Esophagus squamous epithelium (tissue), 5 donors: Measurements from ENCODE around the gene HELQ. TPM values are rescaled to one million over a fixed set of nuclear protein-coding genes. Genes with fewer than 3 reads are reported as not detected.

Experiments used
- DNase-seq: peaks from one replicate; lab custom pipeline; 2025; lab: John Stamatoyannopoulos, UW
- H3K27ac ChIP-seq, 4 donors: fragments of 200-600 bp; sonication (generic); one replicate each; pipeline ENCODE4 v1.5.1; 2016 to 2019; ENCODE audit warnings: mild to moderate bottlenecking in 1 of 4
- H3K27me3 ChIP-seq, 4 donors: fragments of 200-600 bp; sonication (generic); 1 replicate in 3 of 4; 2 replicates in 1 of 4; pipeline versions ENCODE4 v1.5.1 to v1.6.0; 2017 to 2021; ENCODE audit warnings: antibody characterized with exemption in 1 of 4
- H3K36me3 ChIP-seq, 3 donors: fragments of 200-600 bp; sonication (generic); one replicate each; pipeline ENCODE4 v1.5.1; 2016 to 2019
- H3K4me1 ChIP-seq, 3 donors: fragments of 200-600 bp; sonication (generic); one replicate each; pipeline ENCODE4 v1.5.1; 2017 to 2019
- H3K4me3 ChIP-seq, 4 donors: fragments of 200-600 bp; sonication (generic); 1 replicate in 3 of 4; 2 replicates in 1 of 4; pipeline ENCODE4 v1.5.1; 2016 to 2019; ENCODE audit warnings: mild to moderate bottlenecking in 2 of 4, moderate library complexity in 1 of 4
- H3K9me3 ChIP-seq, 3 donors: fragments of 200-600 bp; sonication (generic); one replicate each; pipeline ENCODE4 v1.5.1; 2016 to 2019
- POLR2A ChIP-seq, 4 donors: fragments of 450-650 bp; IDR thresholded peaks; one replicate each; pipeline ENCODE4 v1.6.1; 2017; ENCODE audit warnings: antibody characterized with exemption in 4 of 4, mild to moderate bottlenecking in 4 of 4, moderate library complexity in 3 of 4
- WGBS, 2 donors: methylation state at CpG; one replicate each; pipeline ENCODE4 v1.1.5; 2018; 5-methylcytosine and 5-hydroxymethylcytosine counted together
- intact Hi-C: fragments of 100-400 bp; cut with DNase I; formaldehyde crosslinking; loops from one replicate; pipeline ENCODE4 v1.15.0; 2022
- total RNA-seq, 4 donors: library from RNA; depleted of rRNA; stranded (reverse); fragments of >200 nt; gene quantifications; one replicate each; pipeline ENCODE4 v1.1.0, GENCODE V29; 2016
- TF ChIP-seq, protein P1 (sequence below), 6 experiments: fragments of 450-650 bp in 4 of 6; fragments of 200-600 bp in 2 of 6; sonication (generic) in 2 of 6; IDR thresholded peaks; one replicate each; pipeline ENCODE4 v1.5.1; 2016 to 2019; ENCODE audit warnings: antibody characterized with exemption in 6 of 6, mild to moderate bottlenecking in 4 of 6, moderate library complexity in 4 of 6
- donor health status: DM: yes; HTN: yes; CAD: no.

HELQ gene
- total RNA-seq, 4 donors from 2014 or later, result 5.0 to 19.8 (median 12.4) TPM

DNA sequence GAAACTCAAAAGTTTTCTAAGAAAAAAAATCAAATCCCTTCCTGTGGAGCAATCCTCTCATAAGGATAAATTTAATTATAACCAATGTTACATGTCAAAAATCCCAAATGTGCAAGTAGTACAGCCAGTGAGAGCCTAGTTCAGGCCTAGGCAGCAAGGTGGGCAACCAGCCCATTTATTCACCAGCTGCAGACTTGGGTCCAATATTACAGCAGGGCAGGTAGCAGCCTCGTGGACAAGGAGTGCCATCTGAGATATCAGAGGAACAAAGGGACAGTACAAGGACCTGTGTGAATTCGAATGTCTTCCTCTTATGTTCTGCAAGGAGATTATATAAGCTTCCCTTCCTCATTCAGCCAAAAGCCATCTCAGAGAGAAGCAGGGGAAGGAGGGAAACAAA, 6.6 kb downstream of the HELQ start:
- no peak for DNase-seq
- TF ChIP-seq POLR2A (IDR thresholded peaks at IDR 0.05), result no peak
- TF ChIP-seq, protein P1, sequence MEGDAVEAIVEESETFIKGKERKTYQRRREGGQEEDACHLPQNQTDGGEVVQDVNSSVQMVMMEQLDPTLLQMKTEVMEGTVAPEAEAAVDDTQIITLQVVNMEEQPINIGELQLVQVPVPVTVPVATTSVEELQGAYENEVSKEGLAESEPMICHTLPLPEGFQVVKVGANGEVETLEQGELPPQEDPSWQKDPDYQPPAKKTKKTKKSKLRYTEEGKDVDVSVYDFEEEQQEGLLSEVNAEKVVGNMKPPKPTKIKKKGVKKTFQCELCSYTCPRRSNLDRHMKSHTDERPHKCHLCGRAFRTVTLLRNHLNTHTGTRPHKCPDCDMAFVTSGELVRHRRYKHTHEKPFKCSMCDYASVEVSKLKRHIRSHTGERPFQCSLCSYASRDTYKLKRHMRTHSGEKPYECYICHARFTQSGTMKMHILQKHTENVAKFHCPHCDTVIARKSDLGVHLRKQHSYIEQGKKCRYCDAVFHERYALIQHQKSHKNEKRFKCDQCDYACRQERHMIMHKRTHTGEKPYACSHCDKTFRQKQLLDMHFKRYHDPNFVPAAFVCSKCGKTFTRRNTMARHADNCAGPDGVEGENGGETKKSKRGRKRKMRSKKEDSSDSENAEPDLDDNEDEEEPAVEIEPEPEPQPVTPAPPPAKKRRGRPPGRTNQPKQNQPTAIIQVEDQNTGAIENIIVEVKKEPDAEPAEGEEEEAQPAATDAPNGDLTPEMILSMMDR (IDR thresholded peaks at IDR 0.05), result no peak
- H3K27me3 ChIP-seq, result no peaks in the 10 kb centered on the region
- no peaks in the 10 kb centered on the region for H3K9me3 ChIP-seq
- no peak overlapping the region for H3K4me3 ChIP-seq
- 60 to 72% methylated on average over 2 of the region's 2 CpGs for WGBS, 2 donors
- peaks cover 0 to 11% (median under 1%) of the 10 kb centered on the region in 3 donors for H3K4me1 ChIP-seq
- H3K36me3 ChIP-seq, result peaks cover 0 to 70% (median 0%) of the 10 kb centered on the region in 3 donors
- intact Hi-C loops, result no loop called here
- no peak overlapping the region for H3K27ac ChIP-seq

DNA sequence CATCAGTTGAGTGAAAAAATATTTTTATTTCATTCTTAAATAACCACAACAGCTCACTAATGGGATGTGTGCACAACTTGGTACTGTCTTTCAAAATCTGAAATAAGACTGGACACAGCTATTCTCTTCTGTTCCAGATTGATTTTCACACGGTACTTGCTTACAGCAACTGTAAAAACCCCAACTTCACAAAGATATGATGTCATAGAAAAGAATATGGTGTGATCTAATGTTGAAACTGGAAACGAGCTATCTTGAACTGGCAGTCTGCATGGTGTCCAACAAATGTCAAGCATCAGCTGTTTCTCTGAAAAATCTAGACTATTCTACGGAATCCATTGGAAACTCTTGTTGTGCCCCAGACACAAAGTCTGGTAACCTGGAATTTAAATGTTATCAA, 14.7 kb downstream of the HELQ start:
- Histone ChIP-seq H3K27me3 (no peaks in the 10 kb centered on the region), H3K9me3 (no peaks in the 10 kb centered on the region), H3K27ac (no peak overlapping the region), H3K4me1 (no peaks in the 10 kb centered on the region), H3K4me3 (no peak overlapping the region), H3K36me3 (peaks cover 0 to 89% (median 13%) of the 10 kb centered on the region in 3 donors)
- DNase-seq, result no peak
- 76 to 80% methylated on average over 3 of the region's 3 CpGs for WGBS, 2 donors
- intact Hi-C loops, result no loop called here
- no peak for TF ChIP-seq POLR2A (IDR thresholded peaks at IDR 0.05)
- TF ChIP-seq, protein P1 (IDR thresholded peaks at IDR 0.05), result no peak

DNA sequence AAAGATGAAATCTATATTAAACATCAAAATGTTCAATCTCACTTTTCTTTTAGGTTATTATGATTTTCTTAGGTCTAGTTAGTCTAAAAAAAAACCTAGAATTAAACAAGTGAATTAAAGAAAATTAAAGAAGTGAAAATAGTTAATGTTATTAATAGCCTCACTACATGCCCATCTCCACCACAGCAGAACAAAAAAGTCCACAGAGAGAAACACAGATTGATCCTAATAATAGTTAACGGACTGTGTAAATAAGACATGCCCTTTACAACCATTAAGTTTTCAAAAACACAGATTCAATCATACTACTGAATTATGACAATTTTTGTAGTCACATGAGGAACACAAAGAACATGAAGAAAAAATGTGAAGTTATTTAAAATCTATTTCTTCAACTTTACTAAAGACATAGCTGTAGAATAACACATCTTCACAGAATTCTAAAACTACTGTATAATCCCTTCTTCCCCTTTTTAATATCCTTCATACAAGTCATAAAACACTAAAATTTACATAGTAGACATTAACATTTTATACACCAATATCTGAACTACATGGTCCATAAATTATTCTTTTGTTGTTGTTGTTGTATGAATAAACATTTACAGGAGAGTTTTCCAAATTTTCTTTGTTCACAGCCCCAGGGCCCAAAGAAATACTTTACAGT, 15.3 kb downstream of the HELQ start:
- H3K9me3 ChIP-seq, result no peaks in the 10 kb centered on the region
- H3K27ac ChIP-seq, result no peak overlapping the region
- DNase-seq, result no peak
- TF ChIP-seq, protein P1 (IDR thresholded peaks at IDR 0.05), result no peak
- TF ChIP-seq POLR2A (IDR thresholded peaks at IDR 0.05), result no peak
- WGBS, 2 donors, result 82 to 92% methylated on average over 1 of the region's 1 CpG
- intact Hi-C loops, result no loop called here
- no peaks in the 10 kb centered on the region for H3K4me1 ChIP-seq
- peaks cover 0 to 84% (median 13%) of the 10 kb centered on the region in 3 donors for H3K36me3 ChIP-seq
- no peak overlapping the region for H3K4me3 ChIP-seq
- H3K27me3 ChIP-seq, result no peaks in the 10 kb centered on the region

DNA sequence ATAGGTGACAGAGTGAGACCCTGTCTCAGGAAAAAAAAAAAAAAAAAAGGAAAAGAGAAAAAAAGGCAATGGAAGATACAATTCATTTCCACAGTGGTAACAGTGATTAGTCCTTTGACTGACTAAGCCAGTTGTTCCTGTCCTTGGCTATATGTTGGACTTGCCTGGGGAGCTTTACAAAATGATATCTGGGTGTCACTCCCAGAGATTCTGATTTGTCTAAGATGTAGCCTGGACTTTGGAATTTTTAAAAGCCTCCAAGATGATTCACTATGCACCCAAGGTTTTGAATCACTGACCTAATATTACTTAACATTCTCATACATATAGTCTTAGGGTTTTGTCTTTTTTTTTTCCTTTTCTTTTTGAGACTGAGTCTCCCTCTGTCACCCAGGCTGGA, 16.9 kb downstream of the HELQ start:
- H3K27me3 ChIP-seq, result no peaks in the 10 kb centered on the region
- H3K36me3 ChIP-seq, result peaks cover 0 to 84% (median 13%) of the 10 kb centered on the region in 3 donors
- no peak overlapping the region for H3K4me3 ChIP-seq
- H3K9me3 ChIP-seq, result no peaks in the 10 kb centered on the region
- TF ChIP-seq, protein P1 (IDR thresholded peaks at IDR 0.05), result no peak
- no peak for TF ChIP-seq POLR2A (IDR thresholded peaks at IDR 0.05)
- no peaks in the 10 kb centered on the region for H3K4me1 ChIP-seq
- DNase-seq, result no peak
- intact Hi-C loops, result no loop called here
- H3K27ac ChIP-seq, result no peak overlapping the region

DNA sequence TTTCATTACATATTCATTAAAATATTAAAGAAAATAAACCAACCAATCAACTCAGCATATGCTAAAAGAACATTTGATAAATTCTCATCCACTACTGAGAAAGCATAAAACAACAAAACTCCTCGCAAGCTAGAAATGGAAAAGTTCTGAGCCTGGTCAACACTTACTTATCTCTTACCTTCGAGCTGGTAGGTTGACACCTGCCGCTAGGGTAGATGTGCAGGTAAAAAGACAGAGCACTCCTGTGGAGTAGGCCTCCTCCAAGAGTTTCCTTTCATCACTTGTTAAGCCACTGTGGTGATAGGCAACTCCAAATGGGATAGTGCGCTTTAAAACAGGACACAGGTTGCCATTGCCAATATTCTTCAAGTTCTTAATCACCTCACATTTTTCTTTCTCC, 18.9 kb downstream of the HELQ start:
- no peak for DNase-seq
- no peaks in the 10 kb centered on the region for H3K9me3 ChIP-seq
- H3K4me1 ChIP-seq, result no peaks in the 10 kb centered on the region
- intact Hi-C loops, result no loop called here
- H3K27ac ChIP-seq, result no peak overlapping the region
- no peak overlapping the region for H3K4me3 ChIP-seq
- no peaks in the 10 kb centered on the region for H3K27me3 ChIP-seq
- WGBS, 2 donors, result 85 to 88% methylated on average over 4 of the region's 4 CpGs
- TF ChIP-seq POLR2A (IDR thresholded peaks at IDR 0.05), result no peak
- TF ChIP-seq, protein P1 (IDR thresholded peaks at IDR 0.05), result no peak
- peaks cover 0 to 76% (median 5%) of the 10 kb centered on the region in 3 donors for H3K36me3 ChIP-seq
